ENCODE results near the gene FBXL7.

FBXL7 gene

DNA sequence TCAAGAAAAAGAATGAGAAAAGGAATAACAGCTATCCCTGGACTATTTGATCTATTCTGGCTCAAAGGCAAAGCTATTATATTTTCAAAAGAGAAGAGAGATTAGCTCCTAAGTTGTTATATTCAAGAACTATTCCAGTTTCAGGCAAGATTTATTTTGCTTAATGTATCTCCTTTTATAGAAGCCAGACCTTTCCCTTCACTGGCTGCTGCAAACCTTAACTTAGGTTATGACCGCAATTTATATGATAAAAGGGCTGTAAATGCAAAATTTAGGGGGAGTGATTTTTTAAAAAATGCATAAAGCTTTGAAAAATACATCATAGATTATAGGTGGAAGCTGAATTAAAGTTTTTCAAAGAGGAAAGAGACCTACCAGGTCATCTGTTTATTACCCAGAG lies 97.8 kb downstream of the FBXL7 start:
- Mint-ChIP-seq H3K4me1 (no peaks in the 10 kb centered on the region), H3K4me3 (no peak overlapping the region), H3K9me3 (peaks cover 3% of the 10 kb centered on the region), H3K27ac (no peak overlapping the region), H3K36me3 (no peaks in the 10 kb centered on the region), H3K27me3 (no peaks in the 10 kb centered on the region)
- ATAC-seq: no peak

GRCh38 chr5:15598294-15598902 lies 98.4 kb downstream of the FBXL7 start:
- no peaks in the 10 kb centered on the region for H3K36me3 Mint-ChIP-seq
- H3K27ac Mint-ChIP-seq: no peak overlapping the region
- peaks cover 3% of the 10 kb centered on the region for H3K9me3 Mint-ChIP-seq
- no peak overlapping the region for H3K4me3 Mint-ChIP-seq
- H3K4me1 Mint-ChIP-seq: no peaks in the 10 kb centered on the region
- ATAC-seq: no peak
- H3K27me3 Mint-ChIP-seq: no peaks in the 10 kb centered on the region

- Mint-ChIP-seq H3K4me1 (no peaks in the 10 kb centered on the region), H3K27me3 (no peaks in the 10 kb centered on the region)
Observed at GRCh38 chr5:15600035-15600434, 100.1 kb downstream of the FBXL7 start.

DNA sequence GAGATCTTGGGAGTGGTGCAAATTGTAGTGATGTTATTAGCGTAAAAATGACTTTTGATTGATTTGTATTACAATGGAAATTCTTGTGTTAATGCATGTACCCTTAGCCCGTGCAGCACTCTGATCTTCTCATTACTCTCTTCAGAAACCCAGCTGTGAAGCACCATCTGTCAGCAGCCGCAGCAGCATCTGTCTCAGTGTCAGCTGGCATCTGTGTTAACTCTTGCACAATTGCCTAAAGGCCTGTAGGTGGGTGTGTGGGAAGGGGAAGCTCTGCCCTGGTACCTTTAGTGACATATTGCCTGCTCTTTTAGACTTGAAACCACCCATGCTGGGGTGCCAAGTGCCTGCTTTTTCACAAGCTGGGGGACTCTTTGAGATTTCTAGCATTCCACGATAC lies 101.3 kb downstream of the FBXL7 start:
- no peak for ATAC-seq
- H3K4me1 Mint-ChIP-seq: no peaks in the 10 kb centered on the region
- no peaks in the 10 kb centered on the region for H3K27me3 Mint-ChIP-seq
- H3K36me3 Mint-ChIP-seq: no peaks in the 10 kb centered on the region
- no peak overlapping the region for H3K4me3 Mint-ChIP-seq
- H3K9me3 Mint-ChIP-seq: no peaks in the 10 kb centered on the region
- H3K27ac Mint-ChIP-seq: no peak overlapping the region

More at GRCh38 chr5:15600035-15600434, 100.1 kb downstream of the FBXL7 start:
- no peak overlapping the region for H3K27ac Mint-ChIP-seq
- H3K36me3 Mint-ChIP-seq: no peaks in the 10 kb centered on the region
- H3K9me3 Mint-ChIP-seq: peaks cover 1% of the 10 kb centered on the region
- no peak for ATAC-seq
- H3K4me3 Mint-ChIP-seq: no peak overlapping the region

- Mint-ChIP-seq H3K36me3 (no peaks in the 10 kb centered on the region), H3K9me3 (no peaks in the 10 kb centered on the region), H3K4me3 (no peak overlapping the region), H3K27me3 (no peaks in the 10 kb centered on the region), H3K4me1 (no peaks in the 10 kb centered on the region), H3K27ac (no peak overlapping the region)
- no peak for ATAC-seq
Observed at GRCh38 chr5:15601853-15602252, 101.9 kb downstream of the FBXL7 start.

GRCh38 chr5:15604986-15605385 lies 105.0 kb downstream of the FBXL7 start:
- no peak overlapping the region for H3K27ac Mint-ChIP-seq
- no peaks in the 10 kb centered on the region for H3K36me3 Mint-ChIP-seq
- no peaks in the 10 kb centered on the region for H3K9me3 Mint-ChIP-seq
- no peaks in the 10 kb centered on the region for H3K4me1 Mint-ChIP-seq
- no peak overlapping the region for H3K4me3 Mint-ChIP-seq
- ATAC-seq: no peak
- H3K27me3 Mint-ChIP-seq: no peaks in the 10 kb centered on the region

- no peak for ATAC-seq
- Mint-ChIP-seq H3K4me3 (no peak overlapping the region), H3K27me3 (no peaks in the 10 kb centered on the region), H3K27ac (no peak overlapping the region), H3K36me3 (no peaks in the 10 kb centered on the region), H3K9me3 (no peaks in the 10 kb centered on the region), H3K4me1 (no peaks in the 10 kb centered on the region)
Observed at GRCh38 chr5:15606197-15606596, 106.2 kb downstream of the FBXL7 start.

DNA sequence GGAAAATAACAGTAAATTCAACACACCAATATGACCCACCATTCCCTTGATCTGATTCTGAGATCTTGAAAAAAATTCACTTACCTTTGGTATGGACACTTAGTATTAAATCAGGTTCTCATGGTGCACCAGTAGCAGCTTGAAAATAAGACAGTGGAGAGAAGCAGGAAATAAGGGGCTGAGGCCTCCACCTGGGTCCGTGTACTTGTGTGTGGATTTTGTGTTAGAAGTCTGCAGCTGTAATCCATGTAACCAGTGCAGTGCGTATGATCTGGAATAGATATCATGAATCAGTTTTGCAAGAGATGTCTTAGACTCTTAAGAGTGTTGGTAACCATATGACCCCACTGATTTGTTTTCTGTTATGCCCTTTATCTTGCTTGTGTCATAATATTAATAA lies 107.1 kb downstream of the FBXL7 start:
- H3K36me3 Mint-ChIP-seq: no peaks in the 10 kb centered on the region
- no peaks in the 10 kb centered on the region for H3K27me3 Mint-ChIP-seq
- H3K27ac Mint-ChIP-seq: no peak overlapping the region
- no peaks in the 10 kb centered on the region for H3K4me1 Mint-ChIP-seq
- no peaks in the 10 kb centered on the region for H3K9me3 Mint-ChIP-seq
- H3K4me3 Mint-ChIP-seq: no peak overlapping the region
- no peak for ATAC-seq

DNA sequence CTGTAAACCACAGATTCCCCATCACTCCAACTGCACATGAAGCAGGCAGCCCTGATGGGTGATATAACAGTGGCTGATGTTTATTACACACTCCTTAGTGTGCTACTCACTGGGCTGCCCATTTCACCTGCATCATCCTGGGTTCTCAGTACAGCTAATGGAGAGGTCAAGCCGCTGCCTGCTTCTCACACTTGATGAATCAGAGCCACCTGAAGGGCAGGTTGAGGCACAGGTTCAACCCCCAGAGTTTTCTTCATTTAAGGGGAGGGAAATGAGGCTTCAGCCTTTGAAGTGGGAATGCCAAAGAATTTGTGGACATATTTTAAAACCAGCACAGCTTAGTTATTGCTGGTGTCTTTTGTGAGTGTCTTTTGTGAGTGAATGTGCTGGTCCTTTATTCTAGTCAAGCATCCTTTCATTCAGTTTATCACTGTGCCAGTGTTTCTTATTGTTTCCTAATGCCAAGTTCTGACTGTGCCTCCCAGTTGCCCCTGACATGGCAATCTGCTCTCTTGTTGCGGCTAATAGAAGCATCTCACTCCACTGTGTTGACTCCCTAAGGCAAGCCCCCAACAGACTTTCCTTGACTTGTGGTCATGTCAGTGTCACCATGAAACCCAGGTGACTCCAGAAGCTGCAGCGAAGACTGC lies 109.2 kb downstream of the FBXL7 start:
- no peak for ATAC-seq
- H3K4me1 Mint-ChIP-seq: no peaks in the 10 kb centered on the region
- no peaks in the 10 kb centered on the region for H3K36me3 Mint-ChIP-seq
- H3K4me3 Mint-ChIP-seq: no peak overlapping the region
- H3K9me3 Mint-ChIP-seq: no peaks in the 10 kb centered on the region
- no peak overlapping the region for H3K27ac Mint-ChIP-seq
- H3K27me3 Mint-ChIP-seq: no peaks in the 10 kb centered on the region

DNA sequence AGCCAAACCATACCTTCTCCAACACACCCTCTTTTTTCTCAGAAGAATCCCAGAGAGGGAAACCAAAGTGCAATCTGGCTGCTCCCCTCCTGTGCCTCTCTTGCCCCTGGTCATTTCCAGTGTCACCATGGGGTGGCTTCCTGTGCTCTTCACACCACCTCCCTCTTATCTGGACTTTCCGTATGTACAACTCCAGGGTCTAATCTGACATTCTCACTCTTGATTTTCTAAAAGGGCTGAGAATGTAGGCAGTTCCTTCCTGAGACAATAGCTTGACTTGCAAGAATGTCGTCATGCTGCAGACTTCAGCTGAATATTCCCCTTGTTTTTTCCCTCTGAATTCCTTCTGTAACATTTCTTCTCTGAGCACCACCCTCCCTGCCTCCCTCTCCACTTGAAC lies 110.2 kb downstream of the FBXL7 start:
- Mint-ChIP-seq H3K4me3 (no peak overlapping the region), H3K9me3 (peaks cover 3% of the 10 kb centered on the region), H3K4me1 (no peaks in the 10 kb centered on the region), H3K27me3 (no peaks in the 10 kb centered on the region), H3K36me3 (no peaks in the 10 kb centered on the region), H3K27ac (no peak overlapping the region)
- no peak for ATAC-seq

DNA sequence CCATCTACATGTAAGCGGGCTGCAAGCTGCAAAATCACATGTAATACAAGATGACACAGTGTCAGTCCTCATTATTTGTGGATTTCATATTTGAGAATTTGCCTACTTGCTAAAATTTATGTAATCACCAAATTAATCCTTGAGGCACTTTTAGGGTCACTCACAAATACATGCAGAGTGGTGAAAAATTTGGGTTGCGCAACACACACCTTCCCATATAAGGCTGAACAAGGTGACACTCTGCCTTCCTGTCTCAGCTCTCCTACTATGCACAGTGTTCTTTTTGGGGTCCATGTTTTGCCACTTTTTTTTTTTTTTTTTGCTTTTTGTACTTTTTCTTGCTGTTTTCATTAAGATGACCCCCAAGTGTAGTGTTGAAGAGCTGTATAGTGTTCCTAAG lies 111.0 kb downstream of the FBXL7 start:
- Mint-ChIP-seq H3K4me3 (no peak overlapping the region), H3K9me3 (peaks cover 3% of the 10 kb centered on the region), H3K4me1 (no peaks in the 10 kb centered on the region), H3K27me3 (no peaks in the 10 kb centered on the region), H3K27ac (no peak overlapping the region), H3K36me3 (no peaks in the 10 kb centered on the region)
- no peak for ATAC-seq

DNA sequence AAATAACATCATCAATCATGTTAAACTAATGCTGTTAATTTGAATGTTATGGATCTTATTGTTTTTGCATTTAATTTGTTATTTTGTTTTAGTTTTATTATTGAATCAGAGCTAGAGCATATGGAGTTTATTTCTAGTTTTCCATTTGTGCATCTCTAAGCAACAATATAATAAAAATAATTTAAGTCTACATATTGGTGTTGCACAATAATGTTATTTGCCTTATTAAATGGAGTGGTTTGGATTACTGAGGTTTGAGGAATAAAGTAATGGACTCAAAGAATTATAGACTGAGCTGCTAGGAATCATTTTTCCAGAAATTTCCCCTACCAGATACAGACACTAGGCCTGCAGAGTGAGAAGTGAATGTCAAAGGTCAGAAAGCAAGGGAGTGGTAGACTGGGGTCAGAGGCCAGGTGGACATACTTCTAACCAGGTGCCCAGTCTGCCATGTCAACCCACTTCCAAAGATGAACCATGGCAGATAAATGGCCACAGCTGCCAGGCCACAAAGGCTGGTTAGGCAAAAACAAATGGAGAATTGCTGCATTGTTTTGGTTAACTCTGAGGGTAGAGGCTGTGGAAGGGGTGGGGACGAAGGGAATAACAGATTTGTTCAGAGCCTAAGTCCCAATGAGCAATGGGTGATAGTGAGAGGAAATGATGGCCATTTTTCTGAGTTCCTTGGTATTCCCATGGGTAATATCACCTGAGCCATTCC lies 113.1 kb downstream of the FBXL7 start:
- ATAC-seq: no peak
- H3K27ac Mint-ChIP-seq: no peak overlapping the region
- H3K27me3 Mint-ChIP-seq: no peaks in the 10 kb centered on the region
- no peaks in the 10 kb centered on the region for H3K36me3 Mint-ChIP-seq
- no peaks in the 10 kb centered on the region for H3K4me1 Mint-ChIP-seq
- peaks cover 3% of the 10 kb centered on the region for H3K9me3 Mint-ChIP-seq
- H3K4me3 Mint-ChIP-seq: no peak overlapping the region

DNA sequence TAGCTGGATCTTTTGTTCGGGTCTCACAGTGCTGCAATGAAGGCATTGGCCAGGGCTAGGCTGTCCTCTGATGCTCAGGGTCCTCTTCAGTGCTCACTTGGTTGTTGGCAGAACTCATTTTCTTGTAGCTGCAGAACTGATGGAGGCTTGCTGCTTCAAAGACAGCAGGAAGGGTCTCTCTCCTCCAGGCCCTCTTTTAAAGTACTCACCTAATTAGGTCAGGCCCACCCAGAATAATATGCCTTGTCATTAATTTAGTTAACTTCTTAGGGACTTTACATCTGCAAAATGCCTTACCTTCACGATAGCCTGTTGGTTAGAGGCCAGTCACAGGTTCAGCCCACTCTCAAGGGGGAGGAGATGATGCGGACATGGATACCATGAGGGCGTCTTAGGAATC lies 114.7 kb downstream of the FBXL7 start:
- no peak overlapping the region for H3K4me3 Mint-ChIP-seq
- ATAC-seq: no peak
- H3K27me3 Mint-ChIP-seq: no peaks in the 10 kb centered on the region
- no peaks in the 10 kb centered on the region for H3K4me1 Mint-ChIP-seq
- peaks cover 3% of the 10 kb centered on the region for H3K9me3 Mint-ChIP-seq
- H3K36me3 Mint-ChIP-seq: no peaks in the 10 kb centered on the region
- H3K27ac Mint-ChIP-seq: no peak overlapping the region

- no peak for ATAC-seq
- Mint-ChIP-seq H3K9me3 (peaks cover 3% of the 10 kb centered on the region), H3K27ac (no peak overlapping the region), H3K36me3 (no peaks in the 10 kb centered on the region), H3K4me3 (no peak overlapping the region), H3K4me1 (no peaks in the 10 kb centered on the region), H3K27me3 (no peaks in the 10 kb centered on the region)
Observed at GRCh38 chr5:15615859-15616258, 115.9 kb downstream of the FBXL7 start.

GRCh38 chr5:15618938-15619337 lies 119.0 kb downstream of the FBXL7 start:
- Mint-ChIP-seq H3K4me3 (no peak overlapping the region), H3K4me1 (no peaks in the 10 kb centered on the region), H3K27me3 (no peaks in the 10 kb centered on the region), H3K36me3 (no peaks in the 10 kb centered on the region), H3K9me3 (peaks cover 3% of the 10 kb centered on the region), H3K27ac (no peak overlapping the region)
- ATAC-seq: no peak

- H3K4me3 Mint-ChIP-seq: no peak overlapping the region
- H3K27ac Mint-ChIP-seq: no peak overlapping the region
- no peaks in the 10 kb centered on the region for H3K4me1 Mint-ChIP-seq
- no peaks in the 10 kb centered on the region for H3K27me3 Mint-ChIP-seq
- ATAC-seq: no peak
- no peaks in the 10 kb centered on the region for H3K9me3 Mint-ChIP-seq
- no peaks in the 10 kb centered on the region for H3K36me3 Mint-ChIP-seq
Observed at GRCh38 chr5:15620501-15620900, 120.5 kb downstream of the FBXL7 start.

Data from stimulated activated memory B cell treated with anti-CD40 and anti-IgM and Interleukin-4, amounts not matched to agents 10 μg/mL and 1 μg/mL and 100 μg/mL, for 72 hours (primary cell).